GM21526 (cell line): ENCODE data around the gene UBTD2.

Experiments
- ATAC-seq: cut with Tn5 transposase; IDR thresholded peaks from one replicate; pipeline ENCODE4 v1.9.1; 2021; ENCODE audit warnings: moderate library complexity; ENCODE audit not compliant: unreplicated experiment, low FRiP score

UBTD2 gene

DNA sequence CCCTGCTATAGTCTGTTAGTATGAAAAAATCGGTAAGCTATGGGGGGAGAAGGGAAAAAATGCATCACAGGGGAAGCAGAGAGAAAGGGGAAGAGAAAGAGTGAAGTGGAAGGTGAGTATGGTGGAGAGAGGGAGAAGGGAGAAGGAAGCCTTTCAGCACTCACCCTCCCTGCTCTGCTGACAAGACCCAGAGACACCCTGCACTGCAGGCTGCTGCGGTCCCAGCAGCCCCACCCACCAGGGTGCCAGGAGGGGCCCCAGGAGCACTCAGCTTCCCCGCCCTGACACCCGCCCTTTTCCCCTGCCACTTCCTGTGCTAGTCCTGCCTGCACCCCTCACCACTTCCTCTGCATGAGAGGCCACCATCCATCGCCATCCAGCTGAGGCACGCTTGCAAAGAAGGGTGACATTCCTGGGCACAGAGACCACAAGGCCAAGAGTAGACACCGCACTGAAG is 108.3 kb downstream of the UBTD2 start:
- peak; percentile 54 for ATAC-seq

DNA sequence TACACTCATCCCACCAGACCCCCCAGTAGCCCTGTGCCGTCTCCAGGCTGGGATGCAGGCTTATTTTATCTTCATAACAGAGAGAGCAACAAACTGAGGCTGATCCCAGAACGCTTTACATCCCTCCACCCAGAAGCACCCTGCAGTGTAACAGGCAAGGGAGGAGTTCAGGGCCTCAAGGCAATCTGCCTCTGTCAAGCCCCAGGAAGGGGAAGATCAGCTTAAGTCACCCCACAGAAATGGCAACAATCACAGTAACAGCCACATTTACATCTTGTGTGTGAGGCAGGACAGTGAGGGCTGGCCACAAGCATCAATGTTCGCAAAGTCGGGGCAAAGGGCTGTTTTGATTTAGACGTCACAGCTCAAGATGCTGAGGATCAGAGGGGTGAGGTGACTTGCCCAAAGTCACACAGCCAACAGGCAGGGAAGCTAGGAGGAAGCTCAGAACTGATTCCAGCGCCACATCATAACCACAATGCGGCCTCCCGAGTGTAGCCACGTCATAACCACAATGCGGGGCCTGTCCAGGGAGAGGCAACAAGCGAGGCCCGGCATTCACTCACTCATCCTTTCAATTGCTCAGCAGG is 109.9 kb downstream of the UBTD2 start:
- no peak for ATAC-seq

DNA sequence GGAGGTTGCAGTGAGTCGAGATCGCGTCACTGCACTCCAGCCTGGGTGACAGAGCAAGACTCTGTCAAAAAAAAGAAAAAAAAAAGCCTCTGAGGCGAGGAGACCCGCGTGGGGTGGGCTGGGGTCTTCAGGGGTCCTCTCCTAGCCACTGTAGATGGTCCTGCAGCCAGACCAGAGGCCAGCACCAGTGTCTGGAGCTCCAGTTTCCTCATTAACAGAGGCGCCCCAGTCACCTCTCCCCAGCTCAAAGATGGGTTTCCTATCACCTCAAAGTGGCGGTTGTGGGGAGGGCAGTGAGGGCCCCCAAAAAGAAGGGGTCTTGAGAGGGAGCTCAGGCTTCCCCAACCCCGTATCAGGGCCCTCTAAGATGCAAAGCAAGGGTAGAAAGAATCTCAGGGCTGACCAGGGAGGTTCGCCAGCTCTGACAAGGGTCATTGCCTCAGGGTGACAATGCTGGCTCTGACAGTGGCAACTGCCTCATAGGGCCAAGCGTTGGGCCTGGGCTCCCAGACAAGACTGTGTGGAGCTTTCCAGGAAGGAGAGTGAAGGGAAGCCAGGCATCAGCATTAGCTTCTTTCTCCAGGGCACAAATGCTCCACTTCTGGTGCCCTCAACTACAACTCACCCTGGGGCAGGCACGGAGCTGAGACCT is 110.5 kb downstream of the UBTD2 start:
- ATAC-seq: no peak

DNA sequence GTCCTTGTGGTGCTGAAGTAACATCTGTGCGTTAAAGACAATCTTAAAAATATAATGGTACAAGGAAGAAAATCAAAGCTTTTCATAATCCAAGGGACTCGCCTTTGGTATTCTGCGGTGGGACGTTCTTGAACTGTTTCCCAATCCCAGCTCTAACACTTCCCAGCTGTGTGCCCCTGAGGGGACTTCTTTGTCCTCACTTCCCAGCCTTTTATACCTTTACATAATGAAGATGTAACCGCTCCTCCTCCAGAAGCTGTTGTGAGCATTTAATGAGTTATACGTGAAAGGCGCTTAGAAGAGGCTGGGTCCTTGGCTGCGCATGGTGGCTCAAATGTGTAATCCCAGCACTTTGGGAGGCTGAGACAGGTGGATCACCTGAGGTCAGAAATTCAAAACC is 112.4 kb downstream of the UBTD2 start:
- ATAC-seq: no peak

GRCh38 chr5:172170251-172170701 is 113.3 kb downstream of the UBTD2 start:
- ATAC-seq: no peak

DNA sequence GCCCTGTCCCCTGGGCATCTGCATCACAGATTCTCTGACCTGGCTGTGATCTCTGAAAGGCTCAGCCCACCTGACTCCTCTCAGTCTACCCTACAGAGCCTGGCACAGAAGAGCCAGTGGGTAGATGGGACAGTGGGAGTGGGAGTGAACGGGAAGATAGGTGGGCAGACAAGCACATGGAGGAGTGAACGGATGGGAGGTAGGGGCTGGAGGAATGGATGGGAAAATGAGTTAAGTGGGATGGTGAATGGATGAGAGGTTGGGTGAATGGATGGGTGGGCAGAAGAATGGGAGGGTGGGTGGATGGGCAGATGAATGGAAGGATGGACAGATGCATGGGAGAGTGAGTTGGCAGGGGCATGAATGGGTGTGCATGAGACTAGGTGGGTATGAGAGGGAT is 114.3 kb downstream of the UBTD2 start:
- ATAC-seq: no peak

- no peak for ATAC-seq
These were observed 115.3 kb downstream of the UBTD2 start for GRCh38 chr5:172168311-172168710.

DNA sequence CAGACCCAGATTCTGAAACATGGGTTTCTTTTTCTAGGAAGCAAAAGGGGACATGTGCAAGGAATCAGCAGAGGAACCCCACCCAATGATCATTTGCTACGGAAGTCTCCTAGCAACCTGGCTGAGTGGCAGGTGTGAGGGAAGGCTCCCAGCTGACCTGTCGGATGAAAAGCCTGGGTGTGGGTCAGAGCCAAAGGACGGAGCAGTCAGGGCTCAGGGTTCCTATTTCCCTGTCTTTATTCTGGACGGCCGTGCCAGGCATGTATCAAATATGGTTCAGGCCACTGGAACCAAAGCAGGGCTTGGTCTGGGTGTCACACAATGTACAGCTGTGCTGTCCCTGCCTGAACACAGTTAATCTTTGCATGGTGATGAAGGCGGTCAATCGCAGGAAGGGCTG is 115.7 kb downstream of the UBTD2 start:
- ATAC-seq: no peak

- ATAC-seq: no peak
These were observed 117.3 kb downstream of the UBTD2 start for GRCh38 chr5:172166030-172166826.

DNA sequence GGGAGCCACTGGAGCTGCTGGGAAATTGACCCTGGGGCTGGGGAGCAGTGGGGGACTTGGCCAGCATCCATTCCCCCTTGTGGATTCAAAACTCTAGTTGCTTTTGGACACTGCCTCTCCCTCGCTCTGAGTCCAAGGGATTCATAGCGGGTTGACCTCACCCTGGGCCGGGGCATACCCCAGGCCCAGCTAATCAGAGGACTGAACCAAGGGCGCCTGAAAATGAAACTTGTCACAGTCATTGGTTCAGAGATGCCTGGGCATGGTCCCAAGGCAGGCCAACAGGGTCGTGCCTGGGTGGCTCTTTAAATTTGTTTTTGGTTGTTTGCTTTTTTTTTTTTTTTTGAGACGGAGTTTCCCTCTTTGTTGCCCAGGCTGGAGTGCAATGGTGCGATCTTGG is 118.1 kb downstream of the UBTD2 start:
- ATAC-seq: no peak

DNA sequence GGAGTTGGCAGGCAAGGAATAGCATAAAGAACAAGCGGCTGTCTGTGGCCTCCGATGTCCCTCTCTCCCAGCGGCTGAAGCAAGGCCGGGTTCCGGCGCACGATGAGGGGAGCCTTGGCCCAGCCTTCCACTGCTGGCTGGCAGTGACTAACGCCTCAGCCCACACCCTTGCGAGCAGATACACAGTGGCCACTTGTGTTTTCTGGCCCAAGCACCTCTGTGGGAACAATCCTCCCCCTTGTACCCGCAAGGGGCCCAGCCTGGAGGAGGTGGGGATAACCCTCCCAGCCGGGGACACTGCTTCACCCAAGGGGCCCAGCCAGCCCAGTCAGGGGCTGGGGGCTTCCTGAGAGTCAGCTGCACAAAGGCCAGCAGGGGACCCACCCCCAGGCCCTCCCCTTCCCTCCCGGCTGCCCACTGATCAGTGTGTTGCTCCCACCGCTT is 118.8 kb downstream of the UBTD2 start:
- ATAC-seq: no peak

DNA sequence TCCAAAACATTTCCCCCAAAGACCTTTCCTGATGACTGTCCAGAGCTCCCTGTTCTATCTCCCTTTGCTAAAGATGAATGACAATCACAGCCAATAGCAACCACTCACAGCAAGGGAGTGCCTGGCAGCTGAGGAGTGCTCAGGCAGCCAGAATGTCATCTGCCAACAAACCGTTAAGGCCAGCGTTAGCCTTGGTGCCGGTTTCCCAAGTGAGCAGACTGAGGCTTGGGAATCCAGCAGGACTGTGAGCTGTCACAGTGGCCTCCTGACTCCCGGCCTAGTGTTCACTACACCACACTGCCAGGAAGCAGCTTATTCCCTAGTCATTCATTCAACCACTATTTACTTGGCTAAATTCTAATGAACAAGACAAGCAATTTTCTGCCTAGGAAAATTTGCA is 120.2 kb downstream of the UBTD2 start:
- ATAC-seq: no peak

- no peak for ATAC-seq
These were observed 120.6 kb downstream of the UBTD2 start for GRCh38 chr5:172162987-172163343.

- ATAC-seq: no peak
These were observed 121.1 kb downstream of the UBTD2 start for GRCh38 chr5:172162323-172162986.

DNA sequence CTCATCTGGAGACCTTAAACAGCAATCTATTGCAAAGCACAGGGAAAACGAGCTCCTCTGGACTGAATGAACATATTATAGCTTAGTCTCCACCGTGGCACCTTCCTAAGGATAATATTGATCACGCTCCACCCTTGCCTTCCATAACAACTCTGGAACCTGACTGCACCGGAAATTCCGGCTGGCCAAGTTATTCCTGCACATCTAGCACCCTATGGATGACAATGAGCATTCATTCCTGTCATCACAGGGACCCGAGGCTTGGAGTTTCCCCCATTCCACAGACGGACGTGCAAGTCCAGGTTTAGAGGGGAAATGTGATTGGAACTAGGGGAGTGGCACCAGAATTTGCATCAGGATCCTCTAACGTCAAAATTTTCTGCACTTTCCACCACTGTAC is 123.1 kb downstream of the UBTD2 start:
- ATAC-seq: no peak
